ENCODE data around the gene RBM23. TPM values are rescaled to one million over a fixed set of nuclear protein-coding genes. Genes with fewer than 3 reads are reported as not detected.

RBM23 gene
- total and polyA plus RNA-seq, 4 donors, result 27.7 to 104 (median 71.7) TPM

DNA sequence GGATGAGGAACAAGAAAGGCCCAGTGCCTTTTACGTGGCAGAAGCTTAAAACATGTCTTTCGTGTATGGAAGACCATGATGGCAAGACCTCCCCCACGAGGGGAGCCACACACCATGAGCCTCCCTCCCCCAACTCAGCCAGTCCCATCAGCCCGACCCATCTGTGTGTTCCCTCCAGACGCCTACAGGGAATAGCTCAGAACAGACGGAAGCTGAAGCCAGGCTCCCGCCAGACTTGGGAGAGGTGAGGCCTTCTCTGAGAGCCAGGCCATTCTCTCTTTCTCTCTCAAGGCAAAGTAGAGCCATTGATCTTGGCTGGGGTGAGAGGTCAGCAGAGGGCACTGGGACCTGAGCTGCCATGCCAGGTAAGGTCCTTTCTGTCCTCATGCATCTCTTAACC lies 26.5 kb downstream of the RBM23 start:
- no peaks in the 10 kb centered on the region for H3K27me3 ChIP-seq (ENCODE audit: control insufficient read depth in 3 of 3, insufficient read depth in 3 of 3, low read length in 2 of 3)
- TF ChIP-seq, protein P1, sequence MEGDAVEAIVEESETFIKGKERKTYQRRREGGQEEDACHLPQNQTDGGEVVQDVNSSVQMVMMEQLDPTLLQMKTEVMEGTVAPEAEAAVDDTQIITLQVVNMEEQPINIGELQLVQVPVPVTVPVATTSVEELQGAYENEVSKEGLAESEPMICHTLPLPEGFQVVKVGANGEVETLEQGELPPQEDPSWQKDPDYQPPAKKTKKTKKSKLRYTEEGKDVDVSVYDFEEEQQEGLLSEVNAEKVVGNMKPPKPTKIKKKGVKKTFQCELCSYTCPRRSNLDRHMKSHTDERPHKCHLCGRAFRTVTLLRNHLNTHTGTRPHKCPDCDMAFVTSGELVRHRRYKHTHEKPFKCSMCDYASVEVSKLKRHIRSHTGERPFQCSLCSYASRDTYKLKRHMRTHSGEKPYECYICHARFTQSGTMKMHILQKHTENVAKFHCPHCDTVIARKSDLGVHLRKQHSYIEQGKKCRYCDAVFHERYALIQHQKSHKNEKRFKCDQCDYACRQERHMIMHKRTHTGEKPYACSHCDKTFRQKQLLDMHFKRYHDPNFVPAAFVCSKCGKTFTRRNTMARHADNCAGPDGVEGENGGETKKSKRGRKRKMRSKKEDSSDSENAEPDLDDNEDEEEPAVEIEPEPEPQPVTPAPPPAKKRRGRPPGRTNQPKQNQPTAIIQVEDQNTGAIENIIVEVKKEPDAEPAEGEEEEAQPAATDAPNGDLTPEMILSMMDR (IDR thresholded peaks at IDR 0.05; ENCODE audit: control extremely low read depth, extremely low read depth), result no peak
- H3K4me3 ChIP-seq, result no peak overlapping the region
- DNase-seq (no peak), ATAC-seq (ENCODE audit: insufficient read depth, low FRiP score) (no peak)
- H3K4me1 ChIP-seq (ENCODE audit: control insufficient read depth in 5 of 5, insufficient read depth in 5 of 5, low read length in 5 of 5), result peaks cover 0 to 15% (median 10%) of the 10 kb centered on the region in 5 donors
- peaks cover 0 to 3% (median 0%) of the 10 kb centered on the region in 4 donors for H3K36me3 ChIP-seq (ENCODE audit: control insufficient read depth in 4 of 4, insufficient read depth in 4 of 4, low read length in 4 of 4)
- WGBS, 2 donors, result 92 to 95% methylated on average over 7 of the region's 7 CpGs
- no peak overlapping the region for H3K9ac ChIP-seq (ENCODE audit: insufficient read depth in 1 of 2, low read length in 2 of 2)
- no peak overlapping the region for H3K27ac ChIP-seq (ENCODE audit: low read depth in 1 of 2, low read length in 1 of 2)
- no peaks in the 10 kb centered on the region for H3K9me3 ChIP-seq (ENCODE audit: control insufficient read depth in 4 of 4, insufficient read depth in 3 of 4, low read length in 3 of 4)

DNA sequence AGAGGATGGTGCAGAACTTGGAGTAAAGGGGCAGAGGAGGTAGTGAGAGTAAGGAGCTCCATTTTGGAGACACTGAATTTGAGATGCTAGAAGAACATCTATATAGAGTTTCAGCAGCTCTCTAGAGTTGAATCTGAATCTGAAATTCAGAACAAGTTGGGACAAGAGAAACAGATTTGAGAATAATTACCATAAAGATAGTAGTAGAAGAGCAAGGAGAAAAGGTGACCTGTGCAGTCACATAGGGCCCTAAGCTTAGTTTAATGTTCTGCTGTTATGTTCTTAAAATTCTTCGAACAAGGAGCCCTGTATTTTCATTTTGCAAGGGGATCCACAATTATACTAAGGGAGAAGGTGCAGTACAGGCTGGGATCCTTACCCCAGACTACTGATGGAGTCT lies 28.5 kb downstream of the RBM23 start:
- ATAC-seq (ENCODE audit: insufficient read depth, low FRiP score), result no peak
- 88 to 96% methylated on average over 1 of the region's 1 CpG for WGBS, 2 donors

DNA sequence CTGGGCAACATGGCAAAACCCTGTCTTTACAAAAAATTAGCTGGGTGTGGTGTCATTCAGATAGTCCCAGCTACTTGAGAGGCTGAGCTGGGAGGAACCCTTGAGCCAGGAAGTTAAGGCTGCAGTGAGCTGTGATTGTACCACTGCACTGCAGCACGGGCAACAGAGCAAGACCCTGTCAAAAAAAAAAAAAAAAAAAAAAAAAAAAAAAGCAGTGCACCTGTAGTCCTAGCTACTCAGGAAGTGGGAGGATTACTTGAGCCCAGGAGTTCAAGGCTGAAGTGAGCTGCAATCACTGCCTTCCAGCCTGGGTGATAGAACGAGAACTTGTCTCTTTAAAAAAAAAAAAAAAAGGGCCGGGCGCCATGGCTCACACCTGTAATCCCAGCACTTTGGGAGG lies 30.3 kb downstream of the RBM23 start:
- DNase-seq, result no peak
- WGBS, 2 donors, result 66 to 70% methylated on average over 2 to 4 of the region's 4 CpGs

More for the DNA sequence above, 28.5 kb downstream of the RBM23 start:
- no peak overlapping the region for H3K9ac ChIP-seq (ENCODE audit: insufficient read depth in 1 of 2, low read length in 2 of 2)
- DNase-seq, result no peak
- H3K4me1 ChIP-seq (ENCODE audit: control insufficient read depth in 5 of 5, insufficient read depth in 5 of 5, low read length in 5 of 5), result peaks cover 0 to 6% (median 4%) of the 10 kb centered on the region in 5 donors
- no peaks in the 10 kb centered on the region for H3K9me3 ChIP-seq (ENCODE audit: control insufficient read depth in 4 of 4, insufficient read depth in 3 of 4, low read length in 3 of 4)
- H3K36me3 ChIP-seq (ENCODE audit: control insufficient read depth in 4 of 4, insufficient read depth in 4 of 4, low read length in 4 of 4), result no peaks in the 10 kb centered on the region
- H3K27ac ChIP-seq (ENCODE audit: low read depth in 1 of 2, low read length in 1 of 2), result no peak overlapping the region
- no peak overlapping the region for H3K4me3 ChIP-seq
- H3K27me3 ChIP-seq (ENCODE audit: control insufficient read depth in 3 of 3, insufficient read depth in 3 of 3, low read length in 2 of 3), result no peaks in the 10 kb centered on the region
- TF ChIP-seq, protein P1 (IDR thresholded peaks at IDR 0.05; ENCODE audit: control extremely low read depth, extremely low read depth), result no peak

More for the DNA sequence above, 30.3 kb downstream of the RBM23 start:
- H3K9me3 ChIP-seq (ENCODE audit: control insufficient read depth in 4 of 4, insufficient read depth in 3 of 4, low read length in 3 of 4), result no peaks in the 10 kb centered on the region
- no peak overlapping the region for H3K27ac ChIP-seq (ENCODE audit: low read depth in 1 of 2, low read length in 1 of 2)
- peaks cover 0 to 9% (median 6%) of the 10 kb centered on the region in 5 donors for H3K4me1 ChIP-seq (ENCODE audit: control insufficient read depth in 5 of 5, insufficient read depth in 5 of 5, low read length in 5 of 5)
- TF ChIP-seq, protein P1 (IDR thresholded peaks at IDR 0.05; ENCODE audit: control extremely low read depth, extremely low read depth), result no peak
- H3K27me3 ChIP-seq (ENCODE audit: control insufficient read depth in 3 of 3, insufficient read depth in 3 of 3, low read length in 2 of 3), result no peaks in the 10 kb centered on the region
- no peaks in the 10 kb centered on the region for H3K36me3 ChIP-seq (ENCODE audit: control insufficient read depth in 4 of 4, insufficient read depth in 4 of 4, low read length in 4 of 4)
- no peak for ATAC-seq (ENCODE audit: insufficient read depth, low FRiP score)
- H3K4me3 ChIP-seq, result no peak overlapping the region
- H3K9ac ChIP-seq (ENCODE audit: insufficient read depth in 1 of 2, low read length in 2 of 2), result no peak overlapping the region
